GM12864 (cell line): Measurements from ENCODE around the gene VPS52.

Experiments used
- DNase-seq: peaks from one replicate; pipeline ENCODE4 v3.0.0-alpha.2; 2011; ENCODE audit warnings: low read depth
- H3K4me3 ChIP-seq: 2 replicates; pipeline ENCODE4 v1.5.1; 2011; ENCODE audit warnings: mild to moderate bottlenecking, low read depth, low read length, control low read depth
- CTCF ChIP-seq: IDR thresholded peaks from 2 replicates; pipeline ENCODE4 v1.5.1; 2011; ENCODE audit warnings: low read depth, mild to moderate bottlenecking, moderate library complexity, low read length, control low read depth, inconsistent platforms; ENCODE audit errors: missing control alignments

VPS52 gene

GRCh38 chr6:33271468-33272274 is at the start of gene VPS52, which contains the start of gene RPS18:
TSS of gene VPS52 (minus strand) at chr6:33271876. CDS start at chr6:33271675, 201 bp downstream.
TSS of gene RPS18 (plus strand) at chr6:33272075. CDS start at chr6:33272120, 45 bp downstream.
- no peak for TF ChIP-seq CTCF
- DNase-seq = peak; percentile 99

GRCh38 chr6:33321227-33321626 is 49.6 kb upstream of the VPS52 start:
- no peak for TF ChIP-seq CTCF
- no peak for DNase-seq
- peak overlapping the region; percentile 60 for H3K4me3 ChIP-seq

More at GRCh38 chr6:33271468-33272274, at the start of gene VPS52, which contains the start of gene RPS18:
- peak within 1 kb of the TSS; percentile 84 for H3K4me3 ChIP-seq

GRCh38 chr6:33320315-33321181 is 48.9 kb upstream of the VPS52 start:
- H3K4me3 ChIP-seq = no peak overlapping the region
- no peak for TF ChIP-seq CTCF
- DNase-seq = no peak

GRCh38 chr6:33319939-33320314 is 48.3 kb upstream of the VPS52 start:
- no peak for DNase-seq
- H3K4me3 ChIP-seq = no peak overlapping the region
- no peak for TF ChIP-seq CTCF

GRCh38 chr6:33318426-33319073 is 46.9 kb upstream of the VPS52 start:
- peak overlapping the region; percentile 34 for H3K4me3 ChIP-seq
- TF ChIP-seq CTCF = no peak

GRCh38 chr6:33317669-33318425 is 46.2 kb upstream of the VPS52 start, which contains the start of gene ZBTB22:
TSS of gene ZBTB22 (minus strand) at chr6:33317744. CDS start at chr6:33316916, 828 bp downstream.
- DNase-seq = peak; percentile 96
- TF ChIP-seq CTCF = no peak
- H3K4me3 ChIP-seq = peak within 1 kb of the TSS; percentile 53

More at GRCh38 chr6:33318426-33319073, 46.9 kb upstream of the VPS52 start:
- DNase-seq = no peak
